ENCODE results near the gene C1orf167. TPM values are rescaled to one million over a fixed set of nuclear protein-coding genes. Genes with fewer than 3 reads are reported as not detected.

The C1orf167 gene
- total and polyA plus RNA-seq, 10 of the 15 experiments (the other 5 are each of a cell fraction or from before 2014, with no cell fraction given) = 0.17 to 0.31 TPM; not detected in 8

- TF ChIP-seq ZBTB11 (CRISPR knock-in tag; IDR thresholded peaks at IDR 0.05) = 0 out of 2 replicates have a peak, but pooled peaks have one; percentile 42
- TF ChIP-seq HDGF (IDR thresholded peaks at IDR 0.05) = peak; percentile 95
- TF ChIP-seq NBN (IDR thresholded peaks at IDR 0.05) = peak; percentile 72; the same call in 1 of the 2 replicates
- no peak for TF ChIP-seq CHD4 (IDR thresholded peaks at IDR 0.05)
- peak; percentile 70; the same call in 1 of the 2 replicates for TF ChIP-seq NR2F1 (conservative IDR thresholded peaks at IDR 0.05)
- TF ChIP-seq MYC (IDR thresholded peaks at IDR 0.05; ENCODE audit: insufficient read depth, insufficient read length, insufficient replicate concordance, low read length, severe bottlenecking) = no peak
- TF ChIP-seq EGR1 (IDR thresholded peaks at IDR 0.05; ENCODE audit: borderline replicate concordance in 1 of 2, low read depth in 2 of 2, low read length in 2 of 2) = peak in 1 of 2 experiments; percentile 33; a peak in 1 of 3 replicates
These were observed 43.7 kb downstream of the C1orf167 start, which contains the start of the genes CLCN6 and MTHFR (continued) for GRCh38 chr1:11805422-11806306.
